Measurements from ENCODE around the gene B3GNT8.
"Not testable (repeated sequence)": the region's sequence is repeated elsewhere in the genome, so short reads cannot be mapped to it uniquely, and the experiment has no call there.

Gene B3GNT8

GRCh38 chr19:41384351-41384750 lies 42.8 kb downstream of the B3GNT8 start:
- DNase-seq = no peak

GRCh38 chr19:41381536-41381935 lies 45.6 kb downstream of the B3GNT8 start:
- DNase-seq = not testable (repeated sequence)

- DNase-seq = no peak
These were observed 49.0 kb downstream of the B3GNT8 start for GRCh38 chr19:41377977-41378709.

- DNase-seq = no peak
These were observed 50.2 kb downstream of the B3GNT8 start for GRCh38 chr19:41376998-41377365.

GRCh38 chr19:41376241-41376997 lies 50.8 kb downstream of the B3GNT8 start, which contains the start of gene TMEM91:
TMEM91 (plus strand) TSS chr19:41376533; CDS start chr19:41378310, 1,777 bp downstream.
- DNase-seq = no peak
